ENCODE measurements around the gene PPDPF. TPM values are rescaled to one million over a fixed set of nuclear protein-coding genes. Genes with fewer than 3 reads are reported as not detected.

PPDPF gene
- total RNA-seq, 2 experiments from 2014 or later: 128 to 136 TPM

- no peak for DNase-seq
- Mint-ChIP-seq H3K9me3 (no peaks in the 10 kb centered on the region), H3K4me1 (peaks cover 4% of the 10 kb centered on the region), H3K27me3 (peaks cover 39% of the 10 kb centered on the region), H3K27ac (no peak overlapping the region), H3K36me3 (no peaks in the 10 kb centered on the region), H3K4me3 (no peak overlapping the region)
Observed at GRCh38 chr20:63494420-63495166, 26.0 kb upstream of the PPDPF start.

GRCh38 chr20:63495167-63495720 is 25.3 kb upstream of the PPDPF start:
- H3K4me1 Mint-ChIP-seq: peaks cover 4% of the 10 kb centered on the region
- no peaks in the 10 kb centered on the region for H3K9me3 Mint-ChIP-seq
- H3K27me3 Mint-ChIP-seq: peaks cover 32% of the 10 kb centered on the region
- DNase-seq: no peak
- no peak overlapping the region for H3K4me3 Mint-ChIP-seq
- no peaks in the 10 kb centered on the region for H3K36me3 Mint-ChIP-seq
- H3K27ac Mint-ChIP-seq: no peak overlapping the region

DNA sequence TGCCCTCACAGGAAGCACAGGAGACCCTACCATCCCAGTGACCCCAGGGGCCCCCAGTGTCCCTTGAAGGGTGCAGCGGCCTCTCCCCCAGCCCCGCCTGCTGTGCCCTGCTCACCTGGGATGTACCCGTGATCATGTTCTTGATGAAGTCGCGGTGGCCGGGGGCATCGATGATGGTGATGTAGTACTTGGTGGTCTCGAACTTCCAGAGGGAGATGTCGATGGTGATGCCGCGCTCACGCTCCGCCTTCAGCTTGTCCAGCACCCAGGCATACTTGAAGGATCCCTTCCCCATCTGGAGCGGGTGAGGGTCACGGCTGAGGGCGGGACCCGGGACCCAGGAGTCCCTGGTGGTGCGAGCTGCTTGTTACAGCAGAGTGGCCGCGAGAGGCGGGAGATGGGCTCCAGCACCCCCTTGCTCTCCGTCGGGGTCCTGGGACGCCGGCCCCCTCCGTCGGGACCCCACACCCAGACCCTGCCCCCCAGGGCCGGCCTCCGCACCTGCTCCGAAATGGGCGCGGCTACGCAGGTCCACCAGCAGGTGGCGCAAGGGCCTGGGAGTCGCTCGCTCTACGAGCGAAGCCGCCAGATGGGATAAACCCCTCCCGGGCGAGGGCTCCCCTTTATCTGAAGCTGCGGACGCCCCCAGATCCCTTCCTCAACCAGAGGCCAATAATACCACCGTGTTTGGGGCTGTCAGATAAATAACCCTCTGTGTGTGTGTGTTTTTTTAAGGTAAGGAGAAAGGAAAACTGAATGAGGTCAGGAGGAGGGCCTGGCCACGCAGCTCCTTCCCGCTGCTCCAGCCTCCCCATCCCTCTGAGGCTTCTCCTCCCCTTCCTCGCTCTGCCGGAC is 24.6 kb upstream of the PPDPF start:
- Mint-ChIP-seq H3K36me3 (no peaks in the 10 kb centered on the region), H3K27ac (no peak overlapping the region), H3K4me1 (peaks cover 4% of the 10 kb centered on the region), H3K9me3 (no peaks in the 10 kb centered on the region), H3K4me3 (no peak overlapping the region), H3K27me3 (peaks cover 26% of the 10 kb centered on the region)
- peak; percentile 71 for DNase-seq

- peaks cover 22% of the 10 kb centered on the region for H3K27me3 Mint-ChIP-seq
- H3K9me3 Mint-ChIP-seq: no peaks in the 10 kb centered on the region
- no peak overlapping the region for H3K27ac Mint-ChIP-seq
- H3K4me1 Mint-ChIP-seq: peaks cover 4% of the 10 kb centered on the region
- no peak overlapping the region for H3K4me3 Mint-ChIP-seq
- H3K36me3 Mint-ChIP-seq: no peaks in the 10 kb centered on the region
- no peak for DNase-seq
Observed at GRCh38 chr20:63496596-63497120, 23.9 kb upstream of the PPDPF start.

DNA sequence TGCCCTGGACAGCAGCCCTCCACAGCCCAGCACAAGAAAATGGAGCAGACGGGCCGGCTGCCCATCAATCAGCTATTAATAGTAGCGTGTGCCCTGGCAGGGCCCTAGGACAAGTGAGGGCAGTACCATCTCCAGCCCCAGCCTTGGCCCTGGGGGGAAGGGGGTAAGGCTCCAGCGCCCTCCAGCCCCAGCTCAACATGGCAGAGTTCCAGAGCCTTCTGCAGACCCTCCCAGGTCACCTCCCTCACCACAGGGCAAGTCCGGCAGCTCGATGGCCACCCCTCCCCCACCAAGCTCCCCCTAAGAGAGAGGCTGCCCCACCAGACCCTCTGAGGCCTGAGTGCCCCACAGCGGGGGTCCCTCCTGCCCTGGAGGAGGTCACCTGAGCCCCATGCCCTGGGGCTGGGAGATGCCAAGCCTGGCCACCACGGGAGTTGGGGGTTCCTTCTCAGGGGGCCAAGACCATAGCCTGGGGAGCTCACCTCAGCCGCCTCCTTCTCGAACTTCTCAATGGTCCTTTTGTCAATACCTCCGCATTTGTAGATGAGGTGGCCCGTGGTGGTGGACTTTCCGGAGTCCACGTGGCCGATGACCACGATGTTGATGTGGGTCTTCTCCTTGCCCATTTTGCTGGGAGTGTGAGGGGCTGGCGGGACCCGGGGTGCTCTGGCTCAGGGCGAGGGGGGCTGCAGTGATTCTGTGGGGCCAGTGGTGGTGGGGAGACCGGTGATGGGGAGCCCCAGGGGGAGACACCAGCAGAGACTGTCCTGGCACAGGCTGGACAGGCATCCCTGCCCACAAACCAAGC is 23.2 kb upstream of the PPDPF start:
- no peak for DNase-seq
- Mint-ChIP-seq H3K27ac (no peak overlapping the region), H3K27me3 (peaks cover 21% of the 10 kb centered on the region), H3K4me3 (no peak overlapping the region), H3K9me3 (no peaks in the 10 kb centered on the region), H3K36me3 (no peaks in the 10 kb centered on the region), H3K4me1 (peaks cover 4% of the 10 kb centered on the region)

- no peak for DNase-seq
- Mint-ChIP-seq H3K4me1 (peaks cover 4% of the 10 kb centered on the region), H3K4me3 (no peak overlapping the region)
Observed at GRCh38 chr20:63497946-63498935, 22.3 kb upstream of the PPDPF start.

GRCh38 chr20:63498960-63499337 is 21.6 kb upstream of the PPDPF start, which contains the start of gene EEF1A2:
TSS of gene EEF1A2 (minus strand) at chr20:63499083. CDS start at chr20:63497763, 1,320 bp downstream.
- Mint-ChIP-seq H3K4me3 (no peak within 1 kb of the TSS), H3K27ac (no peak within 1 kb of the TSS)
- peak; percentile 29 for DNase-seq

More at GRCh38 chr20:63497946-63498935, 22.3 kb upstream of the PPDPF start:
- no peaks in the 10 kb centered on the region for H3K36me3 Mint-ChIP-seq
- no peaks in the 10 kb centered on the region for H3K9me3 Mint-ChIP-seq
- peaks cover 21% of the 10 kb centered on the region for H3K27me3 Mint-ChIP-seq
- no peak overlapping the region for H3K27ac Mint-ChIP-seq

GRCh38 chr20:63499338-63499969 is 21.1 kb upstream of the PPDPF start:
- Mint-ChIP-seq H3K27me3 (peaks cover 28% of the 10 kb centered on the region), H3K4me1 (peaks cover 4% of the 10 kb centered on the region), H3K4me3 (no peak overlapping the region), H3K36me3 (no peaks in the 10 kb centered on the region), H3K9me3 (peaks cover 3% of the 10 kb centered on the region), H3K27ac (no peak overlapping the region)
- no peak for DNase-seq

More at GRCh38 chr20:63498960-63499337, 21.6 kb upstream of the PPDPF start, which contains the start of gene EEF1A2:
- Mint-ChIP-seq H3K36me3 (no peaks in the 10 kb centered on the region), H3K27me3 (peaks cover 26% of the 10 kb centered on the region), H3K9me3 (peaks cover under 1% of the 10 kb centered on the region), H3K4me1 (peaks cover 4% of the 10 kb centered on the region)

DNA sequence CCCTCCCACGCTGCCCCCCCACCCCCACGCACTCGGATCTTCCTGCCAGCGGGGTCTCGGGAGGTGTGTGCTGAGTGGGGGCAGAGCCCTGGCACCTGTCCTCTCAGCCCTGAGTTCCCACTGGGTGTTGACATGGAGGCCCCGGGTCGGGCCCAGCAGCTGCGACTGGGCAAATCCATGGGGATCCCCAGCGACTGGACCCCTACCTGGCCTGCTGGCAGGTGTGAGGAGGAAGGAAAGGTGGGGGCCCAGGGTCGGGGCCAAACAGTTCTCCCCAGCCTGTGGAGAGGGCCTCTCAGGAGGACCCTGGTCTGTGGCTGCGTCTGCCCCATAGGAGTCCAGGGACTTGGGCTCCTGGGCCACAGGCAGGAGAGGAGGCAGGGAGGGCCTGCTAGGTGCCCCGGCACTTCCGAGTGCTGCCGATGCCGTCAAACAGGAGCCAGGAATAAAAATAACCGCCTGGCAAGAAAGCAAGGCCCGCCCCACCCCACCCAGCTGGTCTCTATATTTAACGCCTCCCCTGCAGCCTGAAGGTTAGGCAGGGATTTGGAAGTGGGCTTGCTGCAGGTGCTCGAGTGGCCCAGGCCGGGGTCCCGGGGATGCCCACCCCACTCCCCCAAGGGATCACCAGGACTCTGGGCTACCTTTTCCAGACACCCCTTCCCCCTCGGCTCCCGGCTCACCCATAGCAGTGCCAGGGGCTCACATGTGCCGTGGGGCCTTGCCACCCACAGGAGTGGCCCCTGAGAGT is 20.2 kb upstream of the PPDPF start:
- no peaks in the 10 kb centered on the region for H3K36me3 Mint-ChIP-seq
- no peak for DNase-seq
- H3K4me1 Mint-ChIP-seq: peaks cover 4% of the 10 kb centered on the region
- H3K9me3 Mint-ChIP-seq: peaks cover 8% of the 10 kb centered on the region
- no peak overlapping the region for H3K4me3 Mint-ChIP-seq
- peaks cover 34% of the 10 kb centered on the region for H3K27me3 Mint-ChIP-seq
- no peak overlapping the region for H3K27ac Mint-ChIP-seq

DNA sequence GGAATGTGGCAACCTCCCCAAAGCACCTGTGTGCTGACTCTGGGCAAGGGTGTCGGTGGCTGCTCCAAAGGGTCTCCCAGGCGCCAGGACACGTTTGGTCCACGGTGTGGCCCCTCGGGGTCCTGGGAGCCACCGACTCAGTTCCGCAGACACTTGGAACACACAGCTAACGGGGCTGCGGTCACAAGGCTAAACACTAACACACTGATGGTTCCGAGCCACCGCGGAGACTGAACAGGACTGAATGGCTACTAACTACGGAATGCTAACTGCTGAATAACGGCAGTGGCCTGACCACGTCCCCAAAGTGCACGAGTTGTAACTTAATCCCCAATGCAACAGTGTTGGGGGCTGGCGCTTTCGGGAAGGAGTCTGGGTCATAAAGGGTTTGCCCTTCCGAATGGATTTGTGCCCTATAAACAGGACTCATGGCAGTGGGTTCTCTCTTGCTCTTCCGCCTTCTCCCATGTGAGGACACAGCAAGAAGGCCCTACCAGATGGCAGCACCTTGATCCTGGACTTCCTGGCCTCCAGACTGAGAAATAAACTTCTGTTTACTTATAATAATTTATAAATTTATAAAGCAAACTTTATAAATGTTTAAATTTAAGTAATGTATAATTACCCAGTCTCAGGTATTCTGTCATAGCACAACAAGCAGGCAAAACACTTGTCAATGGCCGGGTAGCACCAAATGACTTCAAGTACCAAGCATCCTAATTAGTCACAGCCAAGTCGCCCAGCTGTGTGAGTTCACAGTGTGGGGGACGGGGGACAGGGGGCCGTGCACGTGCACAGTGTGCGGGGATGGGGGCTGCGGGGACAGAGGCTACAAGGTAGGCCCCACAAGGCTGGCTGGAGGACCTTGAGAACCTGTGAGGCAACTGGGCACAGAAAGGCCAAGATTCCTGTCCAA is 19.4 kb upstream of the PPDPF start:
- Mint-ChIP-seq H3K9me3 (peaks cover 8% of the 10 kb centered on the region), H3K4me3 (no peak overlapping the region), H3K27me3 (peaks cover 38% of the 10 kb centered on the region), H3K36me3 (no peaks in the 10 kb centered on the region), H3K27ac (no peak overlapping the region), H3K4me1 (peaks cover 4% of the 10 kb centered on the region)
- no peak for DNase-seq

- Mint-ChIP-seq H3K4me1 (peaks cover 4% of the 10 kb centered on the region), H3K36me3 (no peaks in the 10 kb centered on the region), H3K27ac (no peak overlapping the region), H3K27me3 (peaks cover 32% of the 10 kb centered on the region), H3K9me3 (peaks cover 8% of the 10 kb centered on the region), H3K4me3 (no peak overlapping the region)
- DNase-seq: no peak
Observed at GRCh38 chr20:63501818-63502670, 18.5 kb upstream of the PPDPF start.
